ENCODE measurements around the gene ONECUT3. TPM values are rescaled to one million over a fixed set of nuclear protein-coding genes. Genes with fewer than 3 reads are reported as not detected.

The ONECUT3 gene
- total and polyA plus RNA-seq, 8 donors: 0.06 to 0.08 (median 0.07) TPM; not detected in 2

DNA sequence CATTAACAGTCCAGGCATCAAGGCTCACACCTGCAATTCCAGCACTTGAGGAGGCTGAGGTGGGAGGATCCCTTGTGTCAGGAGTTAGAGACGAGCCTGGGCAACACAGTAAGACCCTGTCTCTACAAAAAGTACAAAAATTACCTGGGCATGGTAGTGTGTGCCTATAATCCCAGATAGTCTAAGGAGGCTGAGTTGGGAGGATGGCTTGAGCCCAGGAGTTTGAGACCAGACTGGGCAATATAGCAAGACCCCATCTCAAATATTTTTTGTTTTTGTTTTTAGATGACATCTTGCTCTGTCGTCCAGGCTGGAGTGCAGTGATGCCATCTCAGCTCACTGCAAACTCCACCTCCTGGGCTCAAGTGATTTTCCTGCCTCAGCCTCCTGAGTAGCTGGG is 40.1 kb upstream of the ONECUT3 start:
- no peak for DNase-seq
- Histone ChIP-seq H3K36me3 (no peaks in the 10 kb centered on the region), H3K4me3 (no peak overlapping the region), H3K9me3 (no peaks in the 10 kb centered on the region), H3K4me1 (no peaks in the 10 kb centered on the region), H3K27me3 (peaks cover 0 to 81% of the 10 kb centered on the region in 2 donors), H3K27ac (no peak overlapping the region)
- ATAC-seq: no peak
- intact Hi-C loops (cut with DNase I): no loop called here
- TF ChIP-seq, protein P1, sequence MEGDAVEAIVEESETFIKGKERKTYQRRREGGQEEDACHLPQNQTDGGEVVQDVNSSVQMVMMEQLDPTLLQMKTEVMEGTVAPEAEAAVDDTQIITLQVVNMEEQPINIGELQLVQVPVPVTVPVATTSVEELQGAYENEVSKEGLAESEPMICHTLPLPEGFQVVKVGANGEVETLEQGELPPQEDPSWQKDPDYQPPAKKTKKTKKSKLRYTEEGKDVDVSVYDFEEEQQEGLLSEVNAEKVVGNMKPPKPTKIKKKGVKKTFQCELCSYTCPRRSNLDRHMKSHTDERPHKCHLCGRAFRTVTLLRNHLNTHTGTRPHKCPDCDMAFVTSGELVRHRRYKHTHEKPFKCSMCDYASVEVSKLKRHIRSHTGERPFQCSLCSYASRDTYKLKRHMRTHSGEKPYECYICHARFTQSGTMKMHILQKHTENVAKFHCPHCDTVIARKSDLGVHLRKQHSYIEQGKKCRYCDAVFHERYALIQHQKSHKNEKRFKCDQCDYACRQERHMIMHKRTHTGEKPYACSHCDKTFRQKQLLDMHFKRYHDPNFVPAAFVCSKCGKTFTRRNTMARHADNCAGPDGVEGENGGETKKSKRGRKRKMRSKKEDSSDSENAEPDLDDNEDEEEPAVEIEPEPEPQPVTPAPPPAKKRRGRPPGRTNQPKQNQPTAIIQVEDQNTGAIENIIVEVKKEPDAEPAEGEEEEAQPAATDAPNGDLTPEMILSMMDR (IDR thresholded peaks at IDR 0.05): no peak

- intact Hi-C loops (cut with DNase I): no loop called here
- Histone ChIP-seq H3K9me3 (no peaks in the 10 kb centered on the region), H3K4me1 (no peaks in the 10 kb centered on the region), H3K4me3 (no peak overlapping the region), H3K27me3 (peaks cover 13 to 83% of the 10 kb centered on the region in 2 donors), H3K36me3 (no peaks in the 10 kb centered on the region), H3K27ac (no peak overlapping the region)
- DNase-seq (no peak), ATAC-seq (no peak)
- TF ChIP-seq, protein P1 (IDR thresholded peaks at IDR 0.05): no peak
Measured at GRCh38 chr19:1715540-1715939, 37.8 kb upstream of the ONECUT3 start.

- H3K36me3 ChIP-seq: no peaks in the 10 kb centered on the region
- no peaks in the 10 kb centered on the region for H3K4me1 ChIP-seq
- H3K4me3 ChIP-seq: no peak overlapping the region
- ATAC-seq (no peak), DNase-seq (no peak)
- H3K27ac ChIP-seq: no peak overlapping the region
- no peaks in the 10 kb centered on the region for H3K9me3 ChIP-seq
- TF ChIP-seq, protein P1 (IDR thresholded peaks at IDR 0.05): no peak
- intact Hi-C loops (cut with DNase I): no loop called here
- H3K27me3 ChIP-seq: peaks cover 13 to 95% of the 10 kb centered on the region in 2 donors
Measured at GRCh38 chr19:1717200-1717969, 35.9 kb upstream of the ONECUT3 start.

DNA sequence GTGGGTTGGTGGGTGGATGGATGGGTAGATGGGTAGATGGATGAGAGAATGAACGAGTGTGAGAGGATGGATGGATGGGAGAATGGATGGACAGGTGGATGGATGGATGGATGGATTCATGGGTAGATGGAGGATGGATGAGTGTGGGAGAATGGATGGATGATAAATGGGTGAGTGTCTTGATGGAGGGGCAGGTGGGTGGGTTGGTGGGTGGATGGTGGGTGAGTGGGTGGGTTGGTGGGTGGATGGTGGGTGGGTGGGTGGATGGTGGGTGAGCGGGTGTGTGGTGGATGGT is 35.4 kb upstream of the ONECUT3 start:
- peaks cover 13 to 97% of the 10 kb centered on the region in 2 donors for H3K27me3 ChIP-seq
- DNase-seq: no peak

More for the DNA sequence above, 35.4 kb upstream of the ONECUT3 start:
- intact Hi-C loops (cut with DNase I): no loop called here
- H3K36me3 ChIP-seq: no peaks in the 10 kb centered on the region
- H3K27ac ChIP-seq: no peak overlapping the region
- no peak for ATAC-seq
- H3K4me3 ChIP-seq: no peak overlapping the region
- H3K9me3 ChIP-seq: no peaks in the 10 kb centered on the region
- TF ChIP-seq, protein P1 (IDR thresholded peaks at IDR 0.05): no peak
- H3K4me1 ChIP-seq: no peaks in the 10 kb centered on the region

Measured in left lung (tissue), 10 donors.